Gastroesophageal sphincter (tissue), 4 donors: Measurements from ENCODE around the gene PROZ. TPM values are rescaled to one million over a fixed set of nuclear protein-coding genes. Genes with fewer than 3 reads are reported as not detected.
"Not testable (repeated sequence)": the region's sequence is repeated elsewhere in the genome, so short reads cannot be mapped to it uniquely, and the experiment has no call there.

Source experiments
- ATAC-seq: fragments of 150-250 bp; one replicate; pipeline ENCODE4 v1.9.1; 2016; ENCODE audit warnings: mild to moderate bottlenecking, moderate library complexity
- H3K27ac ChIP-seq, 4 donors: fragments of 200-600 bp; sonication (generic) in 3 of 4; 1 replicate in 3 of 4; 2 replicates in 1 of 4; pipeline ENCODE4 v1.5.1; 2016 to 2019
- H3K27me3 ChIP-seq: fragments of 200-600 bp; sonication (generic); one replicate; pipeline ENCODE4 v1.5.1; 2019
- H3K36me3 ChIP-seq, 2 donors: fragments of 200-600 bp; sonication (generic); one replicate each; pipeline ENCODE4 v1.5.1; 2019; ENCODE audit warnings: control low read depth in 1 of 2
- H3K4me1 ChIP-seq, 3 donors: fragments of 200-600 bp; sonication (generic); 1 replicate in 2 of 3; 2 replicates in 1 of 3; pipeline ENCODE4 v1.5.1; 2016 to 2019; ENCODE audit warnings: control low read depth in 2 of 3
- H3K4me3 ChIP-seq, 2 donors: fragments of 200-600 bp; sonication (generic); one replicate each; pipeline ENCODE4 v1.5.1; 2019; ENCODE audit warnings: mild to moderate bottlenecking in 1 of 2, moderate library complexity in 1 of 2
- H3K9me3 ChIP-seq, 3 donors: fragments of 200-600 bp; sonication (generic); one replicate each; pipeline ENCODE4 v1.5.1; 2017 to 2019; ENCODE audit warnings: control low read depth in 2 of 3
- CTCF ChIP-seq, 4 experiments: fragments of 200-600 bp in 2 of 4; fragments of 450-650 bp in 2 of 4; sonication (generic) in 1 of 4; IDR thresholded peaks; one replicate each; pipeline ENCODE4 v1.5.1; 2017 to 2019; ENCODE audit warnings: antibody characterized with exemption in 4 of 4, mild to moderate bottlenecking in 2 of 4, moderate library complexity in 2 of 4
- EP300 ChIP-seq: sonication (generic); formaldehyde crosslinking; IDR thresholded peaks from one replicate; pipeline ENCODE4 v1.6.1; 2017; ENCODE audit warnings: antibody characterized with exemption, mild to moderate bottlenecking
- POLR2A ChIP-seq, 2 donors: fragments of 450-650 bp; IDR thresholded peaks; one replicate each; pipeline ENCODE4 v1.6.1; 2017; ENCODE audit warnings: antibody characterized with exemption in 2 of 2, mild to moderate bottlenecking in 2 of 2, moderate library complexity in 1 of 2
- POLR2AphosphoS5 ChIP-seq: sonication (generic); formaldehyde crosslinking; IDR thresholded peaks from one replicate; pipeline ENCODE4 v1.6.1; 2017; ENCODE audit warnings: antibody characterized with exemption
- WGBS, 2 donors: methylation state at CpG; one replicate each; pipeline ENCODE4 v1.1.5; 2018; ENCODE audit warnings: low coverage in 1 of 2; 5-methylcytosine and 5-hydroxymethylcytosine counted together
- total RNA-seq, 4 donors: library from RNA; depleted of rRNA; stranded (reverse); fragments of >200 nt; gene quantifications; one replicate each; pipeline ENCODE4 v1.1.0, GENCODE V29; 2016

Gene PROZ
- total RNA-seq, result not detected

- TF ChIP-seq CTCF (IDR thresholded peaks at IDR 0.05) (no peak), EP300 (no peak), POLR2A (IDR thresholded peaks at IDR 0.05) (no peak), POLR2AphosphoS5 (no peak)
- H3K4me3 ChIP-seq, result no peak within 1 kb of the TSS
- no peaks in the 10 kb centered on the region for H3K36me3 ChIP-seq
- H3K27me3 ChIP-seq, result peaks cover 41% of the 10 kb centered on the region
- 59 to 67% methylated on average over 2 to 9 of the region's 16 CpGs for WGBS, 2 donors
- H3K4me1 ChIP-seq, result peaks cover 0 to 12% (median 3%) of the 10 kb centered on the region in 3 donors
- no peaks in the 10 kb centered on the region for H3K9me3 ChIP-seq
- ATAC-seq, result no peak
- no peak within 1 kb of the TSS for H3K27ac ChIP-seq
These were observed at the start of gene PROZ for GRCh38 chr13:113157929-113158747. PROZ (plus strand) TSS chr13:113158648; CDS start chr13:113158661, 13 bp downstream.

- no peak for TF ChIP-seq POLR2AphosphoS5
- no peak for TF ChIP-seq EP300
- no peak for TF ChIP-seq POLR2A (IDR thresholded peaks at IDR 0.05)
- no peak for TF ChIP-seq CTCF (IDR thresholded peaks at IDR 0.05)
- no peak for ATAC-seq
- H3K27ac ChIP-seq, result no peak overlapping the region
- no peaks in the 10 kb centered on the region for H3K9me3 ChIP-seq
- H3K27me3 ChIP-seq, result peaks cover 58% of the 10 kb centered on the region
- H3K36me3 ChIP-seq, result no peaks in the 10 kb centered on the region
- WGBS, 2 donors, result 11 to 90% methylated on average over 2 to 3 of the region's 73 CpGs
- H3K4me1 ChIP-seq, result peaks cover 0 to 18% (median 11%) of the 10 kb centered on the region in 3 donors
- H3K4me3 ChIP-seq, result peak overlapping the region in 1 of 2 donors; percentile 51
These were observed 49.0 kb upstream of the PROZ start for GRCh38 chr13:113109151-113110047.

GRCh38 chr13:113110048-113110851, 48.2 kb upstream of the PROZ start:
- no peaks in the 10 kb centered on the region for H3K36me3 ChIP-seq
- peaks cover 60% of the 10 kb centered on the region for H3K27me3 ChIP-seq
- H3K4me3 ChIP-seq, result peak overlapping the region in 1 of 2 donors; percentile 51
- WGBS, 2 donors, result no CpG with 5 or more reads among the region's 99 CpGs
- no peaks in the 10 kb centered on the region for H3K9me3 ChIP-seq
- no peak for TF ChIP-seq POLR2A (IDR thresholded peaks at IDR 0.05)
- TF ChIP-seq CTCF (IDR thresholded peaks at IDR 0.05), result no peak
- TF ChIP-seq POLR2AphosphoS5, result no peak
- TF ChIP-seq EP300, result no peak
- peak; percentile 35 for ATAC-seq
- H3K4me1 ChIP-seq, result peaks cover 0 to 18% (median 11%) of the 10 kb centered on the region in 3 donors
- H3K27ac ChIP-seq, result no peak overlapping the region

- Histone ChIP-seq H3K4me3 (peak overlapping the region in 1 of 2 donors; percentile 51), H3K27me3 (peaks cover 60% of the 10 kb centered on the region), H3K36me3 (no peaks in the 10 kb centered on the region), H3K27ac (no peak overlapping the region), H3K9me3 (no peaks in the 10 kb centered on the region), H3K4me1 (peaks cover 0 to 18% (median 11%) of the 10 kb centered on the region in 3 donors)
- no peak for ATAC-seq
- TF ChIP-seq EP300 (no peak), CTCF (IDR thresholded peaks at IDR 0.05) (no peak), POLR2A (IDR thresholded peaks at IDR 0.05) (no peak), POLR2AphosphoS5 (no peak)
- WGBS, 2 donors, result no CpG with 5 or more reads among the region's 49 CpGs
These were observed 47.6 kb upstream of the PROZ start for GRCh38 chr13:113110852-113111315.

- H3K36me3 ChIP-seq, H3K9me3 ChIP-seq, H3K27ac ChIP-seq, ATAC-seq, H3K4me3 ChIP-seq: not testable (repeated sequence)
- WGBS, 2 donors, result 70 to 100% methylated on average over 1 to 2 of the region's 5 CpGs
- Histone ChIP-seq H3K4me1 (peaks cover 0 to 18% (median 11%) of the 10 kb centered on the region in 3 donors), H3K27me3 (peaks cover 54% of the 10 kb centered on the region)
These were observed 46.6 kb upstream of the PROZ start for GRCh38 chr13:113111821-113112220.

GRCh38 chr13:113112475-113112874, 46.0 kb upstream of the PROZ start:
- not testable (repeated sequence) for H3K4me3 ChIP-seq, H3K9me3 ChIP-seq, ATAC-seq, H3K36me3 ChIP-seq, H3K27ac ChIP-seq
- Histone ChIP-seq H3K4me1 (peaks cover 0 to 18% (median 11%) of the 10 kb centered on the region in 3 donors), H3K27me3 (peaks cover 55% of the 10 kb centered on the region)
- WGBS, 2 donors, result 100% methylated on average over 1 of the region's 1 CpG; no CpG with 5 or more reads in 1 of the 2 donors
